WERI-Rb-1 (cell line): Measurements from ENCODE around the gene TMEM255B.

Experiments used
- DNase-seq: peaks from one replicate; pipeline ENCODE4 v3.0.0-alpha.2; 2020
- H3K27ac ChIP-seq: fragments of 250-450 bp; sonication (Bioruptor Pico); 2 replicates; pipeline ENCODE4 v1.5.1; 2020; ENCODE audit warnings: mild to moderate bottlenecking, moderate library complexity
- H3K27me3 ChIP-seq: fragments of 250-450 bp; sonication (Bioruptor Pico); 2 replicates; pipeline ENCODE4 v1.5.1; 2021; ENCODE audit warnings: mild to moderate bottlenecking, low read depth, moderate library complexity; ENCODE audit not compliant: insufficient read depth, severe bottlenecking
- H3K36me3 ChIP-seq: fragments of 250-450 bp; sonication (Bioruptor Pico); 2 replicates; pipeline ENCODE4 v1.5.1; 2020; ENCODE audit warnings: mild to moderate bottlenecking, moderate library complexity
- H3K4me3 ChIP-seq: 2 replicates; pipeline ENCODE4 v1.5.1; 2011; ENCODE audit warnings: low read depth, mild to moderate bottlenecking, control low read depth, low read length
- H3K9me3 ChIP-seq: fragments of 250-450 bp; sonication (Bioruptor Pico); 2 replicates; pipeline ENCODE4 v1.5.1; 2021; ENCODE audit warnings: mild to moderate bottlenecking, moderate library complexity; ENCODE audit not compliant: severe bottlenecking
- CTCF ChIP-seq: IDR thresholded peaks from 2 replicates; pipeline ENCODE4 v1.5.1; 2011; ENCODE audit warnings: low read depth, mild to moderate bottlenecking, control low read depth, inconsistent platforms, low read length

The TMEM255B gene

GRCh38 chr13:113836768-113837559 lies 77.9 kb downstream of the TMEM255B start:
- no peaks in the 10 kb centered on the region for H3K9me3 ChIP-seq
- H3K4me3 ChIP-seq, result no peak overlapping the region
- H3K36me3 ChIP-seq, result peaks cover 32% of the 10 kb centered on the region
- no peaks in the 10 kb centered on the region for H3K27me3 ChIP-seq
- TF ChIP-seq CTCF, result no peak
- peak overlapping the region; percentile 92 for H3K27ac ChIP-seq
- DNase-seq, result peak; percentile 90

- no peaks in the 10 kb centered on the region for H3K27me3 ChIP-seq
- H3K4me3 ChIP-seq, result no peak overlapping the region
- no peaks in the 10 kb centered on the region for H3K9me3 ChIP-seq
- no peak for TF ChIP-seq CTCF
- peaks cover 27% of the 10 kb centered on the region for H3K36me3 ChIP-seq
- peak; percentile 83 for DNase-seq
- H3K27ac ChIP-seq, result peak overlapping the region; percentile 92
Measured at GRCh38 chr13:113837560-113838355, 78.7 kb downstream of the TMEM255B start.

- H3K36me3 ChIP-seq, result peaks cover 27% of the 10 kb centered on the region
- H3K27ac ChIP-seq, result peak overlapping the region; percentile 69
- DNase-seq, result peak; percentile 81
- no peak for TF ChIP-seq CTCF
- no peaks in the 10 kb centered on the region for H3K9me3 ChIP-seq
- H3K27me3 ChIP-seq, result no peaks in the 10 kb centered on the region
- no peak overlapping the region for H3K4me3 ChIP-seq
Measured at GRCh38 chr13:113838711-113839201, 79.7 kb downstream of the TMEM255B start.

- no peak overlapping the region for H3K4me3 ChIP-seq
- H3K9me3 ChIP-seq, result no peaks in the 10 kb centered on the region
- no peak for DNase-seq
- H3K27ac ChIP-seq, result peak overlapping the region; percentile 24
- peaks cover 26% of the 10 kb centered on the region for H3K36me3 ChIP-seq
- H3K27me3 ChIP-seq, result no peaks in the 10 kb centered on the region
- TF ChIP-seq CTCF, result no peak
Measured at GRCh38 chr13:113839536-113840204, 80.6 kb downstream of the TMEM255B start.

GRCh38 chr13:113840541-113841352 lies 81.7 kb downstream of the TMEM255B start:
- no peaks in the 10 kb centered on the region for H3K27me3 ChIP-seq
- no peaks in the 10 kb centered on the region for H3K9me3 ChIP-seq
- TF ChIP-seq CTCF, result no peak
- no peak for DNase-seq
- H3K27ac ChIP-seq, result peak overlapping the region; percentile 24
- no peak overlapping the region for H3K4me3 ChIP-seq
- peaks cover 21% of the 10 kb centered on the region for H3K36me3 ChIP-seq
